DND-41 (cell line): ENCODE results near the gene IKZF5.
A peak's percentile ranks its signal among the peaks of the same experiment; 100 is the strongest.

ENCODE experiments used
- ATAC-seq: fragments of 200-7000 bp; cut with Tn5 transposase; 3 replicates; pipeline ENCODE4 v1.9.1; 2021; ENCODE audit warnings: low read depth; ENCODE audit not compliant: insufficient read depth
- DNase-seq: peaks from one replicate; pipeline ENCODE4 v3.0.0-alpha.2; 2020
- H2AFZ ChIP-seq: 2 replicates; pipeline ENCODE4 v1.6.0; 2012; ENCODE audit warnings: low read depth, low read length
- H3K27ac ChIP-seq: 2 replicates; pipeline ENCODE4 v1.5.1; 2012; ENCODE audit warnings: low read length, inconsistent platforms
- H3K27me3 ChIP-seq: fragments of 200-600 bp; sonication (generic); 2 replicates; pipeline ENCODE4 v1.6.0; 2012; ENCODE audit warnings: low read length, mild to moderate bottlenecking, inconsistent platforms; ENCODE audit not compliant: insufficient read depth, poor library complexity
- H3K36me3 ChIP-seq: 2 replicates; pipeline ENCODE4 v1.5.1; 2012; ENCODE audit warnings: low read length, inconsistent platforms; ENCODE audit not compliant: insufficient read depth
- H3K4me1 ChIP-seq: 2 replicates; pipeline ENCODE4 v1.5.1; 2012; ENCODE audit warnings: mild to moderate bottlenecking, low read length; ENCODE audit not compliant: insufficient read depth
- H3K4me2 ChIP-seq: 2 replicates; pipeline ENCODE4 v1.6.0; 2012; ENCODE audit warnings: mild to moderate bottlenecking, moderate library complexity, low read length, inconsistent platforms; ENCODE audit not compliant: insufficient read depth
- H3K4me3 ChIP-seq, 2 experiments: fragments of 200-600 bp in 1 of 2; shearing (Covaris generic) in 1 of 2; 2 replicates each; pipeline ENCODE4 v1.5.1; 2012 to 2016; ENCODE audit warnings: inconsistent platforms in 2 of 2, low read length in 2 of 2, mild to moderate bottlenecking in 2 of 2, low read depth in 1 of 2, moderate library complexity in 1 of 2
- H3K79me2 ChIP-seq: 2 replicates; pipeline ENCODE4 v1.6.0; 2012; ENCODE audit warnings: low read length, inconsistent platforms; ENCODE audit not compliant: insufficient read depth
- H3K9ac ChIP-seq: 2 replicates; pipeline ENCODE4 v1.6.0; 2012; ENCODE audit warnings: low read depth, mild to moderate bottlenecking, inconsistent platforms, low read length, moderate library complexity
- H3K9me3 ChIP-seq: 2 replicates; pipeline ENCODE4 v1.5.1; 2012; ENCODE audit warnings: low read length, moderate library complexity, mild to moderate bottlenecking, inconsistent platforms; ENCODE audit not compliant: insufficient read depth, severe bottlenecking
- H4K20me1 ChIP-seq: 2 replicates; pipeline ENCODE4 v1.6.0; 2012; ENCODE audit warnings: low read length; ENCODE audit not compliant: insufficient read depth
- CTCF ChIP-seq: IDR thresholded peaks from 2 replicates; pipeline ENCODE4 v1.5.1; 2012; ENCODE audit warnings: borderline replicate concordance, low read length, moderate library complexity, mild to moderate bottlenecking; ENCODE audit not compliant: poor library complexity, severe bottlenecking; ENCODE audit errors: extremely low read depth
- EZH2 ChIP-seq: IDR thresholded peaks from 3 replicates; pipeline ENCODE4 v1.6.1; 2012; ENCODE audit warnings: borderline replicate concordance, low read depth, mild to moderate bottlenecking, moderate library complexity, low read length, inconsistent platforms; ENCODE audit not compliant: severe bottlenecking

Gene IKZF5

DNA sequence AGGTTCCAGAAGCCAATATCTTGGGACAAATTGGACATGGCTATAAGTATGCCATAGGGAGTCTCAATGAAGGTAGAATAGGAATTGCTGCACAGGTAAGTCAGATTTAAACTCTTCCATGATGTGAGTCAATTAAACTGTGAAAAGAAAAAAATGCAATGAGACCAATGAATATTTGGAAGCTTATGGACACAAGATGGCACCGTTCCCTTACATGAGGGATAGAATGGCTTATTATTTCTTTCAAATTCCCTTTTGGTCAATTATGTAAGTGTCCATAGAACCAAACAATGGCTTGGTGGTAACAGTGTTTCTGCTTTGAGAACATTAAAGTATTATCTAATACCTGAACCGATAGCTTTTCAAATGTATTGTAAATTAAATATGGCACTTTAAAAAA, 35.8 kb upstream of the IKZF5 start:
- TF ChIP-seq EZH2 = no peak
- peak; percentile 52 for TF ChIP-seq CTCF

GRCh38 chr10:123043409-123043925, 34.9 kb upstream of the IKZF5 start:
- H2AFZ ChIP-seq = no peak overlapping the region
- no peak overlapping the region for H3K4me2 ChIP-seq
- H3K4me1 ChIP-seq = no peaks in the 10 kb centered on the region
- H3K4me3 ChIP-seq = no peak overlapping the region
- no peaks in the 10 kb centered on the region for H3K79me2 ChIP-seq
- no peaks in the 10 kb centered on the region for H3K9me3 ChIP-seq
- peak; percentile 86 for TF ChIP-seq CTCF
- no peak for TF ChIP-seq EZH2
- ATAC-seq = peak; percentile 92
- no peak overlapping the region for H3K27ac ChIP-seq
- DNase-seq = peak; percentile 54
- H3K27me3 ChIP-seq = no peaks in the 10 kb centered on the region
- peaks cover 14% of the 10 kb centered on the region for H3K36me3 ChIP-seq
- no peaks in the 10 kb centered on the region for H4K20me1 ChIP-seq
- H3K9ac ChIP-seq = no peak overlapping the region

More for the DNA sequence above, 35.8 kb upstream of the IKZF5 start:
- Histone ChIP-seq H3K36me3 (peaks cover 17% of the 10 kb centered on the region), H3K9me3 (no peaks in the 10 kb centered on the region), H3K79me2 (no peaks in the 10 kb centered on the region), H3K4me2 (no peak overlapping the region), H2AFZ (no peak overlapping the region), H3K4me1 (no peaks in the 10 kb centered on the region), H4K20me1 (no peaks in the 10 kb centered on the region), H3K27me3 (no peaks in the 10 kb centered on the region), H3K9ac (no peak overlapping the region), H3K4me3 (no peak overlapping the region), H3K27ac (no peak overlapping the region)
- ATAC-seq = no peak
- no peak for DNase-seq

GRCh38 chr10:123042708-123043408, 34.3 kb upstream of the IKZF5 start:
- no peaks in the 10 kb centered on the region for H3K27me3 ChIP-seq
- H3K9ac ChIP-seq = no peak overlapping the region
- 0 out of 3 replicates have a peak, but pooled peaks have one; percentile 12 for ATAC-seq
- H3K9me3 ChIP-seq = no peaks in the 10 kb centered on the region
- H3K4me3 ChIP-seq = no peak overlapping the region
- H3K79me2 ChIP-seq = no peaks in the 10 kb centered on the region
- no peaks in the 10 kb centered on the region for H3K4me1 ChIP-seq
- H3K4me2 ChIP-seq = no peak overlapping the region
- DNase-seq = no peak
- H2AFZ ChIP-seq = no peak overlapping the region
- H3K27ac ChIP-seq = no peak overlapping the region
- no peaks in the 10 kb centered on the region for H4K20me1 ChIP-seq
- H3K36me3 ChIP-seq = peaks cover 10% of the 10 kb centered on the region
- TF ChIP-seq EZH2 (no peak), CTCF (no peak)
